HCT116 (cell line): ENCODE measurements around the gene KIF18B. TPM values are rescaled to one million over a fixed set of nuclear protein-coding genes. Genes with fewer than 3 reads are reported as not detected.

Experiments
- ATAC-seq: fragments of 200-7000 bp; cut with Tn5 transposase; 2 replicates; pipeline ENCODE4 v1.9.1; 2020; ENCODE audit warnings: mild to moderate bottlenecking, moderate library complexity
- BruUV-seq: library from RNA; stranded (reverse); fragments of 400-500 nt; replicated peaks from 2 replicates; lab custom pipeline; 2021; lab: Mats Ljungman, UMichigan
- CTCF ChIA-PET: fragments of 300-600 bp; sonication (Branson Sonifier 250); formaldehyde crosslinking; loops from one replicate; lab custom pipeline; 2021; ENCODE audit warnings: antibody characterized with exemption; lab: Charles Lee
- POLR2A ChIA-PET: fragments of 300-600, 350-600 bp; sonication (Branson Sonifier 250); formaldehyde crosslinking; loops from one replicate; lab custom pipeline; 2021; ENCODE audit warnings: antibody characterized with exemption; lab: Charles Lee
- RAD21 ChIA-PET, 2 experiments: fragments of 300-600 bp; sonication (Branson Sonifier 250); formaldehyde crosslinking; loops; one replicate each; lab custom pipeline; 2023; ENCODE audit warnings: low total read pairs in 2 of 2; ENCODE audit not compliant: uncharacterized antibody in 2 of 2, unreplicated experiment in 2 of 2, low non-redundant PET in 1 of 2; lab: Charles Lee
- DNase-seq: peaks from one replicate; pipeline ENCODE4 v3.0.0-alpha.2; 2010; ENCODE audit warnings: low read depth, low spot score
- H2AFZ ChIP-seq: fragments of 200-600 bp; shearing (Covaris generic), sonication (generic); 2 replicates; pipeline ENCODE4 v1.6.1; 2017; ENCODE audit warnings: low read depth, mixed run types, mixed read lengths, antibody characterized with exemption, low read length; ENCODE audit not compliant: poor library complexity, severe bottlenecking
- H3K27ac ChIP-seq: 2 replicates; pipeline ENCODE4 v1.5.1; 2012; ENCODE audit warnings: low read depth, low read length
- H3K27me3 ChIP-seq: fragments of 200-600 bp; sonication (generic); 2 replicates; pipeline ENCODE4 v1.6.1; 2016; ENCODE audit warnings: mixed run types, low read length, mixed read lengths; ENCODE audit not compliant: insufficient read depth
- H3K36me3 ChIP-seq, 2 experiments: fragments of 200-500 bp in 1 of 2; fragments of 200-600 bp in 1 of 2; sonication (Bioruptor generic) in 1 of 2; sonication (generic) in 1 of 2; 2 replicates each; pipeline versions ENCODE4 v1.5.1 to v1.6.1; 2014 to 2016; ENCODE audit warnings: low read length in 2 of 2, inconsistent platforms in 1 of 2, mixed read lengths in 1 of 2, mixed run types in 1 of 2; ENCODE audit not compliant: insufficient read depth in 2 of 2, control insufficient read depth in 1 of 2
- H3K4me1 ChIP-seq, 2 experiments: fragments of 200-600 bp in 1 of 2; sonication (generic) in 1 of 2; 2 replicates each; pipeline versions ENCODE4 v1.5.1 to v1.6.1; 2012 to 2017; ENCODE audit warnings: low read length in 2 of 2, inconsistent platforms in 1 of 2, mild to moderate bottlenecking in 1 of 2, mixed read lengths in 1 of 2, mixed run types in 1 of 2, moderate library complexity in 1 of 2; ENCODE audit not compliant: insufficient read depth in 2 of 2, control insufficient read depth in 1 of 2
- H3K4me2 ChIP-seq: fragments of 200-600 bp; sonication (generic); 2 replicates; pipeline ENCODE4 v1.6.1; 2017; ENCODE audit warnings: mixed run types, low read length, mixed read lengths
- H3K4me3 ChIP-seq, 2 experiments: fragments of 200-600 bp in 1 of 2; sonication (generic) in 1 of 2; replicated peaks in 1 of 2; 2 replicates each; pipeline ENCODE4 v1.5.1; 2011 to 2016; ENCODE audit warnings: low read length in 2 of 2, control low read depth in 1 of 2, low read depth in 1 of 2, mild to moderate bottlenecking in 1 of 2, mixed read lengths in 1 of 2, mixed run types in 1 of 2
- H3K79me2 ChIP-seq: fragments of 200-600 bp; sonication (generic); 2 replicates; pipeline ENCODE4 v1.6.1; 2017; ENCODE audit warnings: mild to moderate bottlenecking, mixed run types, low read length, moderate library complexity, mixed read lengths; ENCODE audit not compliant: insufficient read depth
- H3K9ac ChIP-seq: fragments of 200-600 bp; sonication (generic); 2 replicates; pipeline ENCODE4 v1.6.1; 2016; ENCODE audit warnings: low read length, mixed read lengths
- H3K9me2 ChIP-seq: fragments of 200-600 bp; sonication (generic), shearing (Covaris generic); 2 replicates; pipeline ENCODE4 v1.6.1; 2017; ENCODE audit warnings: mixed run types, mild to moderate bottlenecking, moderate library complexity; ENCODE audit not compliant: insufficient read depth
- H3K9me3 ChIP-seq, 2 experiments: fragments of 200-500 bp in 1 of 2; fragments of 200-600 bp in 1 of 2; sonication (Bioruptor generic) in 1 of 2; sonication (generic) in 1 of 2; 2 replicates each; pipeline ENCODE4 v1.6.1; 2014 to 2017; ENCODE audit warnings: low read length in 2 of 2, mixed read lengths in 2 of 2, inconsistent platforms in 1 of 2, low read depth in 1 of 2, mild to moderate bottlenecking in 1 of 2, mixed run types in 1 of 2, moderate library complexity in 1 of 2; ENCODE audit not compliant: control insufficient read depth in 1 of 2, insufficient read depth in 1 of 2
- H4K20me1 ChIP-seq: fragments of 200-600 bp; sonication (generic), shearing (Covaris generic); 2 replicates; pipeline ENCODE4 v1.6.1; 2017; ENCODE audit warnings: mixed run types, mild to moderate bottlenecking, moderate library complexity; ENCODE audit not compliant: insufficient read depth
- ATF3 ChIP-seq: IDR thresholded peaks from 2 replicates; pipeline ENCODE4 v1.6.1; 2012
- CBX3 ChIP-seq: IDR thresholded peaks from 2 replicates; pipeline ENCODE4 v1.6.1; 2012; ENCODE audit warnings: low read depth
- CEBPB ChIP-seq: IDR thresholded peaks from 2 replicates; pipeline ENCODE4 v1.6.1; 2012; ENCODE audit warnings: low read depth
- ELF1 ChIP-seq: IDR thresholded peaks from 2 replicates; pipeline ENCODE4 v1.6.1; 2012; ENCODE audit warnings: low read depth, borderline replicate concordance
- JUND ChIP-seq: IDR thresholded peaks from 2 replicates; pipeline ENCODE4 v1.6.1; 2012
- POLR2A ChIP-seq: IDR thresholded peaks from 2 replicates; pipeline ENCODE4 v1.7.0; 2011; ENCODE audit warnings: borderline replicate concordance; ENCODE audit not compliant: insufficient read depth, insufficient read length; ENCODE audit errors: extremely low read depth
- POLR2AphosphoS5 ChIP-seq: IDR thresholded peaks from 2 replicates; pipeline ENCODE4 v1.6.1; 2011; ENCODE audit warnings: mild to moderate bottlenecking, low read depth, low read length, moderate library complexity
- RAD21 ChIP-seq: IDR thresholded peaks from 2 replicates; pipeline ENCODE4 v1.6.1; 2012; ENCODE audit warnings: low read depth, mild to moderate bottlenecking
- REST ChIP-seq: IDR thresholded peaks from 2 replicates; pipeline ENCODE4 v1.6.1; 2012; ENCODE audit warnings: low read depth
- SIN3A ChIP-seq: IDR thresholded peaks from 2 replicates; pipeline ENCODE4 v1.6.1; 2012; ENCODE audit warnings: low read depth
- YY1 ChIP-seq: IDR thresholded peaks from 2 replicates; pipeline ENCODE4 v1.6.1; 2011; ENCODE audit warnings: low read length, low read depth, moderate library complexity, mild to moderate bottlenecking; ENCODE audit not compliant: insufficient replicate concordance; ENCODE audit errors: extremely low read depth
- ZBTB33 ChIP-seq: IDR thresholded peaks from 2 replicates; pipeline ENCODE4 v1.6.1; 2011; ENCODE audit warnings: mild to moderate bottlenecking, low read length, moderate library complexity; ENCODE audit not compliant: insufficient replicate concordance; ENCODE audit errors: extremely low read depth
- ZNF274 ChIP-seq: fragments of 200-500 bp; sonication (Bioruptor generic); IDR thresholded peaks from 2 replicates; pipeline ENCODE4 v1.6.1; 2014; ENCODE audit warnings: mild to moderate bottlenecking, low read depth, low read length, inconsistent platforms
- intact Hi-C: fragments of 100-400 bp; cut with micrococcal nuclease; formaldehyde crosslinking; loops from 2 replicates; pipeline ENCODE4 v1.10.0; 2022
- total RNA-seq: library from RNA; stranded (reverse); gene quantifications from one replicate; pipeline ENCODE4 v1.2.1, GENCODE V29; 2021; ENCODE audit not compliant: unreplicated experiment

Gene KIF18B
- total RNA-seq, 1 experiment from 2014 or later = 76.4 TPM

GRCh38 chr17:44992242-44992939, 44.8 kb upstream of the KIF18B start:
- no peak overlapping the region for H3K9ac ChIP-seq
- no peaks in the 10 kb centered on the region for H3K9me2 ChIP-seq
- H3K79me2 ChIP-seq = no peaks in the 10 kb centered on the region
- no peak overlapping the region for H3K27ac ChIP-seq
- intact Hi-C loops = no loop called here
- ATAC-seq (no peak), DNase-seq (no peak)
- CTCF ChIA-PET = no interaction called here
- no peak overlapping the region for H3K4me2 ChIP-seq
- RAD21 ChIA-PET = no interaction called here
- H3K27me3 ChIP-seq = no peaks in the 10 kb centered on the region
- no peaks in the 10 kb centered on the region for H3K9me3 ChIP-seq
- no TSS peak for BruUV-seq
- TF ChIP-seq POLR2A = no peak
- no peak for TF ChIP-seq ELF1
- TF ChIP-seq ATF3 = no peak
- no peak for TF ChIP-seq JUND
- no peak for TF ChIP-seq CEBPB
- no peak for TF ChIP-seq ZBTB33
- TF ChIP-seq REST = no peak
- no peak for TF ChIP-seq SIN3A
- TF ChIP-seq CBX3 = no peak
- no peak for TF ChIP-seq YY1
- TF ChIP-seq POLR2AphosphoS5 = no peak
- TF ChIP-seq RAD21 = no peak
- no peak for TF ChIP-seq ZNF274
- no peak overlapping the region for H2AFZ ChIP-seq
- H3K36me3 ChIP-seq = no peaks in the 10 kb centered on the region
- no peaks in the 10 kb centered on the region for H4K20me1 ChIP-seq
- no peak overlapping the region for H3K4me3 ChIP-seq
- no peaks in the 10 kb centered on the region for H3K4me1 ChIP-seq
- POLR2A ChIA-PET = no interaction called here
